ENCODE data around the gene PARD6B.

PARD6B gene

GRCh38 chr20:50689864-50690649, 41.3 kb upstream of the PARD6B start:
- Histone ChIP-seq H3K9me2 (replicated peaks; ENCODE audit: low read depth, low read length) (no peaks in the 10 kb centered on the region), H3K36me3 (ENCODE audit: insufficient read depth, low read length) (no peaks in the 10 kb centered on the region), H2AFZ (ENCODE audit: low read length) (no peak overlapping the region), H3K4me2 (ENCODE audit: low read depth, low read length, poor library complexity, severe bottlenecking) (no peak overlapping the region), H3K4me1 (ENCODE audit: insufficient read depth, low read length, poor library complexity, severe bottlenecking) (no peaks in the 10 kb centered on the region), H4K20me1 (ENCODE audit: insufficient read depth, low read length, poor library complexity, severe bottlenecking) (no peaks in the 10 kb centered on the region), H3F3A (ENCODE audit: low read depth) (no peaks in the 10 kb centered on the region), H3K27me3 (ENCODE audit: insufficient read depth, low read length, poor library complexity, severe bottlenecking) (no peaks in the 10 kb centered on the region), H3K9me3 (ENCODE audit: insufficient read depth, low read depth, low read length) (no peaks in the 10 kb centered on the region), H3K4me3 (ENCODE audit: low read length, poor library complexity, severe bottlenecking) (no peak overlapping the region), H3K79me2 (ENCODE audit: insufficient read depth, low read length) (no peaks in the 10 kb centered on the region), H3K9ac (ENCODE audit: low read depth, low read length, poor library complexity, severe bottlenecking) (no peak overlapping the region)
- TF ChIP-seq EZH2phosphoT487 (IDR thresholded peaks at IDR 0.05; ENCODE audit: borderline replicate concordance) (no peak), CTCF (conservative IDR thresholded peaks at IDR 0.05; ENCODE audit: low read length) (no peak)

DNA sequence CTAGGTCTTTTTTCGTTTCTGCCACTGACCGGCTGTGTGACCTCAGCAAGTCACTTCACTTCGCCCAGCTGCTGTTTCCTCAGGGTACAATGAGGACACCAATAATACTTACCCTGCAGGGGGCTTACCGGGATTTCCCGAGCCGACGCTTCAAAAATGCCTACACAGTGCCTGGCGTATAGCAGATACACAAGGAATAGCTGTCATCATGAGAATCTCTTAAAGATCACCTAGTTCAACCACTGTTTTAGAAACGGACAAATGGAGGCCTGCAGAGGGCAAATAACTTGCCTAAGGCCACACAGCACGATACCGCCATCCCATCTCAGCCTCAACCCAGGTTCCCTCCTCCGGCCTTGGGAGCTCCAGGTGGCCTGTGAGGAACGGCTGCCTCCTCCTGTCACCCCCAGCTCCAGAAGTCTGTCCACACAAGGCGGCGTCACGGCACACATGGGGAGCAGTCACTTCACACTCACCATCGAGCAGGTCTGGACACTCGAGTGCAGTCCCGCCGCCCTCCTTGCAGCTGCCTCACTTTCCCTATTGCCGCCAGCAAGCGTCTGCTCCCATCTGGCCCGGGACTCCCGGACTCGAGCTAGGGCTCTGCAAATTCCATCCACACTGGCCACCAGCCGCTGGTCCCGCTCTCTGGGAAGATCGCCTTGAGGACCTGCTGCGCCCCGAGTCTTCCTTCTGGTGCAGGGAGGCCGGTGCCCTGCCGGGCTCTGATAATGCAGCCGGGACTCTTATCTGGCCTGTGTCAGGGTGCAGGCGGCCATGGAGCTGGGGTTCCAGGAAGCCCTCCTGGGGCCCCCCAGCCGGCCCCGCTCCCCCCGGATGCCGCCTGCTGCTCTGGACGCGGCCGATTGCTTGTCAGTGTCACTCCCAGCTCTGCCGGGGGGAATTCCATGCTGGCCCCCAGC, 40.5 kb upstream of the PARD6B start, which contains the start of gene RIPOR3:
Gene RIPOR3 (minus strand): TSS at position 893 of the 923 bp plus-strand sequence. CDS start 414 bp downstream, at position 479.
- Histone ChIP-seq H3K9me3 (ENCODE audit: insufficient read depth, low read depth, low read length) (no peaks in the 10 kb centered on the region), H3K9ac (ENCODE audit: low read depth, low read length, poor library complexity, severe bottlenecking) (no peak within 1 kb of the TSS), H4K20me1 (ENCODE audit: insufficient read depth, low read length, poor library complexity, severe bottlenecking) (no peaks in the 10 kb centered on the region), H2AFZ (ENCODE audit: low read length) (no peak within 1 kb of the TSS), H3K4me1 (ENCODE audit: insufficient read depth, low read length, poor library complexity, severe bottlenecking) (no peaks in the 10 kb centered on the region), H3K4me3 (ENCODE audit: low read length, poor library complexity, severe bottlenecking) (no peak within 1 kb of the TSS), H3K4me2 (ENCODE audit: low read depth, low read length, poor library complexity, severe bottlenecking) (no peak within 1 kb of the TSS), H3K9me2 (replicated peaks; ENCODE audit: low read depth, low read length) (no peaks in the 10 kb centered on the region), H3K36me3 (ENCODE audit: insufficient read depth, low read length) (no peaks in the 10 kb centered on the region), H3F3A (ENCODE audit: low read depth) (no peaks in the 10 kb centered on the region), H3K79me2 (ENCODE audit: insufficient read depth, low read length) (no peaks in the 10 kb centered on the region), H3K27me3 (ENCODE audit: insufficient read depth, low read length, poor library complexity, severe bottlenecking) (no peaks in the 10 kb centered on the region)
- TF ChIP-seq EZH2phosphoT487 (IDR thresholded peaks at IDR 0.05; ENCODE audit: borderline replicate concordance) (no peak), CTCF (conservative IDR thresholded peaks at IDR 0.05; ENCODE audit: low read length) (no peak)

DNA sequence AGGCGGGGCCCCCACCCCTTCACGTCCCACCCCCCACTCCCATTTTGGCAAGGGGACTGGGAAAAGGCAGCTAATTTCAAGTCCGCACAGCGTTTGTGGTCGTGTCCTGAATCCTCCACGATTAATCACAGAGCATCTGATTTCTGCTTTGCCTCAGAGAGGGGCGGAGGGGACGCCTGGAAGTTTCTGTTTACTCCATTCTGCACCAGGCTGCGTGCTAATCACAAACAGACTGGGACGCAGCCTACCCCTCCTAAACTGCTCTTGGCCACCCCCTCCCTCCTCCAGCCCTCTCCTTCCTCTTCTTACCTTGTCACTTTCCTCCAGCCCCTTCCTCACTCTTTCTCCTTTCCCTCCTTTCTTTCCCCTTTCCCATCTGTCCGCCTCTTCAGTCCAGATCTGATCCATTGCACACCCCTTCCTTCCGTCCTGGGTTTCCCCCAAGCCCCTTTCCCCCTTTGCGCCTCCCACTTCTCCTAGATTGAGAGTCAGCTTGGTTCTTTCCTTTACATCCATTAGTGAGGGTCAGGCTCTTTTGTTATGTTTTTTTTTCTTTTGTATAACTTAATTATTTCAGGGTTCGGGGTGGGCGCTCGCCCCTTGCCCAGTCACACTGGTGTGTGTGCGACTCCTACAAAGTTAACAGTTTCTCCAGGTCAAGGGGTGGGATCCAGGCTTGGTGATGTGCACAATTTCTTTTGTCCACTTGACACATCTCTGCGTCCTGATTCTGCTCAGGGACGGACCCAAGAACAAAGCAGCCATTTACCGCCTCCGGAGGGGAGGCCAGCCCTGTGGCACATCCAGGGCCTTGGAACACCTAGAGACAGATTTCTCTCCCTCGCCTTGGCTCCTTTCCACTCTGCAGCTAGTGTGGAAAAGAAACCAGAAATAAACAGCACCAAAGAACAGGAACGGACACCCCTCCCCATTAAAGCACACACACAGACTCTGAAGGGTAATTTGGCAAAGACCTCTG, 39.5 kb upstream of the PARD6B start:
- Histone ChIP-seq H3K36me3 (ENCODE audit: insufficient read depth, low read length) (no peaks in the 10 kb centered on the region), H3K4me3 (ENCODE audit: low read length, poor library complexity, severe bottlenecking) (no peak overlapping the region), H3K9me3 (ENCODE audit: insufficient read depth, low read depth, low read length) (no peaks in the 10 kb centered on the region), H3K79me2 (ENCODE audit: insufficient read depth, low read length) (no peaks in the 10 kb centered on the region), H3K4me1 (ENCODE audit: insufficient read depth, low read length, poor library complexity, severe bottlenecking) (no peaks in the 10 kb centered on the region), H3K9me2 (replicated peaks; ENCODE audit: low read depth, low read length) (no peaks in the 10 kb centered on the region), H3K27me3 (ENCODE audit: insufficient read depth, low read length, poor library complexity, severe bottlenecking) (no peaks in the 10 kb centered on the region), H3F3A (ENCODE audit: low read depth) (no peaks in the 10 kb centered on the region), H3K4me2 (ENCODE audit: low read depth, low read length, poor library complexity, severe bottlenecking) (no peak overlapping the region), H2AFZ (ENCODE audit: low read length) (no peak overlapping the region), H4K20me1 (ENCODE audit: insufficient read depth, low read length, poor library complexity, severe bottlenecking) (no peaks in the 10 kb centered on the region), H3K9ac (ENCODE audit: low read depth, low read length, poor library complexity, severe bottlenecking) (no peak overlapping the region)
- TF ChIP-seq EZH2phosphoT487 (IDR thresholded peaks at IDR 0.05; ENCODE audit: borderline replicate concordance) = no peak
- no peak for TF ChIP-seq CTCF (conservative IDR thresholded peaks at IDR 0.05; ENCODE audit: low read length)

Measured in Loucy (cell line).